A549 (cell line): ENCODE measurements around the gene LHX4. TPM values are rescaled to one million over a fixed set of nuclear protein-coding genes. Genes with fewer than 3 reads are reported as not detected.
"Not testable (repeated sequence)": the region's sequence is repeated elsewhere in the genome, so short reads cannot be mapped to it uniquely, and the experiment has no call there.

Source experiments
- ATAC-seq, 2 experiments: fragments of 200-7000 bp in 1 of 2; fragments of >200 bp in 1 of 2; cut with Nextera tagmentation in 1 of 2; cut with Tn5 transposase in 1 of 2; 3 replicates each; pipeline versions ENCODE4 v1.8.0 to v1.9.1; 2018 to 2020; ENCODE audit warnings: mild to moderate bottlenecking in 1 of 2, moderate library complexity in 1 of 2
- CTCF ChIA-PET: fragments of 300-600 bp; sonication (Branson Sonifier 250); formaldehyde crosslinking; extraction: SDS; loops from one replicate; lab custom pipeline; 2021; ENCODE audit warnings: antibody characterized with exemption, inconsistent platforms; lab: Yijun Ruan, JAX
- POLR2A ChIA-PET: fragments of 350-600 bp; formaldehyde crosslinking; extraction: SDS; loops from one replicate; lab custom pipeline; 2021; ENCODE audit warnings: antibody characterized with exemption, inconsistent platforms; lab: Yijun Ruan, JAX
- DNase-seq, 2 experiments: peaks; one replicate each; pipeline versions ENCODE4 v3.0.0 to v3.0.0-alpha.2; 2011 to 2016; ENCODE audit warnings: low read depth in 1 of 2, low spot score in 1 of 2
- FAIRE-seq: peaks from 2 replicates; lab custom pipeline; 2011; peaks lifted over from hg19 to GRCh38; lab: Jason Lieb, UNC
- H3K27ac ChIP-seq, 2 experiments: fragments of >200 bp; sonication (Bioruptor Twin); formaldehyde crosslinking; 3 replicates each; pipeline ENCODE4 v1.5.1; 2016 to 2017
- H3K4me1 ChIP-seq: fragments of >200 bp; sonication (Bioruptor Twin); formaldehyde crosslinking; 3 replicates; pipeline ENCODE4 v1.6.1; 2016
- H3K4me2 ChIP-seq: fragments of >200 bp; sonication (Bioruptor Twin); formaldehyde crosslinking; 3 replicates; pipeline ENCODE4 v1.6.1; 2016
- H3K4me3 ChIP-seq: fragments of >200 bp; sonication (Bioruptor Twin); formaldehyde crosslinking; 3 replicates; pipeline ENCODE4 v1.5.1; 2016
- H3K9me3 ChIP-seq: fragments of >200 bp; sonication (Bioruptor Twin); formaldehyde crosslinking; 3 replicates; pipeline ENCODE4 v1.6.1; 2016
- ESRRA ChIP-seq: fragments of 150-350 bp; IDR thresholded peaks from 2 replicates; pipeline ENCODE4 v1.6.1; 2014; ENCODE audit warnings: mild to moderate bottlenecking, low read length, borderline replicate concordance
- FOXS1 ChIP-seq: fragments of 250-450 bp; sonication (Bioruptor Pico); IDR thresholded peaks from 2 replicates; pipeline ENCODE4 v1.5.0; 2020; ENCODE audit warnings: mild to moderate bottlenecking, moderate library complexity
- GATA3 ChIP-seq: IDR thresholded peaks from 2 replicates; pipeline ENCODE4 v1.6.1; 2012; ENCODE audit warnings: borderline replicate concordance
- HEYL ChIP-seq: fragments of 250-450 bp; sonication (Bioruptor Pico); IDR thresholded peaks from 2 replicates; pipeline ENCODE4 v1.8.0; 2021; ENCODE audit warnings: mild to moderate bottlenecking, moderate library complexity
- HOXB5 ChIP-seq: fragments of 250-450 bp; sonication (Bioruptor Pico); IDR thresholded peaks from 2 replicates; pipeline ENCODE4 v1.5.0; 2020; ENCODE audit warnings: mild to moderate bottlenecking, moderate library complexity
- JUNB ChIP-seq: fragments of >200 bp; sonication (Bioruptor Twin); formaldehyde crosslinking; IDR thresholded peaks from 2 replicates; pipeline ENCODE4 v1.6.1; 2016
- KDM5A ChIP-seq: fragments of 200-600 bp; sonication (generic); IDR thresholded peaks from 2 replicates; pipeline ENCODE4 v1.6.1; 2016; ENCODE audit warnings: antibody characterized with exemption, mild to moderate bottlenecking
- NFE2L2 ChIP-seq: fragments of 150-350 bp; conservative IDR thresholded peaks from 2 replicates; pipeline ENCODE4 v1.6.1; 2014; ENCODE audit warnings: low read length
- RCOR1 ChIP-seq: fragments of 150-350 bp; IDR thresholded peaks from 2 replicates; pipeline ENCODE4 v1.6.1; 2014; ENCODE audit warnings: antibody characterized with exemption, low read length, low read depth
- RNF2 ChIP-seq: fragments of 200-600 bp; sonication (generic); IDR thresholded peaks from 2 replicates; pipeline ENCODE4 v1.6.1; 2016; ENCODE audit warnings: low read depth, mild to moderate bottlenecking, antibody characterized with exemption, moderate library complexity, borderline replicate concordance
- SMC3 ChIP-seq: fragments of >200 bp; sonication (Bioruptor Twin); formaldehyde crosslinking; IDR thresholded peaks from 3 replicates; pipeline ENCODE4 v1.6.1; 2018; ENCODE audit warnings: inconsistent platforms
- SREBF2 ChIP-seq: fragments of 450-650 bp; IDR thresholded peaks from 2 replicates; pipeline ENCODE4 v1.6.1; 2014; ENCODE audit warnings: mild to moderate bottlenecking, moderate library complexity
- TFCP2L1 ChIP-seq: fragments of 250-450 bp; sonication (Bioruptor Pico); IDR thresholded peaks from 2 replicates; pipeline ENCODE4 v1.5.0; 2021; ENCODE audit warnings: mild to moderate bottlenecking
- TP53 ChIP-seq: fragments of 250-450 bp; sonication (Bioruptor Pico); IDR thresholded peaks from 2 replicates; pipeline ENCODE4 v1.5.0; 2021; ENCODE audit warnings: mild to moderate bottlenecking, moderate library complexity
- ZC3H11A ChIP-seq: fragments of 450-650 bp; IDR thresholded peaks from 2 replicates; pipeline ENCODE4 v1.6.1; 2014; ENCODE audit warnings: antibody characterized with exemption, mild to moderate bottlenecking
- ZNF302 ChIP-seq: fragments of 250-450 bp; sonication (Bioruptor Pico); IDR thresholded peaks from 2 replicates; pipeline ENCODE4 v1.9.0; 2021; ENCODE audit warnings: inconsistent platforms, mild to moderate bottlenecking, moderate library complexity
- WGBS: methylation state at CpG from one replicate; pipeline ENCODE4 v1.1.6; 2017; ENCODE audit errors: missing lambda C conversion rate; 5-methylcytosine and 5-hydroxymethylcytosine counted together
- polyA plus RNA-seq, 4 experiments: library from polyadenylated mRNA; depleted of rRNA in 3 of 4; stranded (reverse); fragments of >200 nt; fragmentation: RNase III in 1 of 4; extraction: RNeasy Plus Mini Kit Qiagen cat#74134 plus additional on column Dnase treatment in 1 of 4; gene quantifications; 2 replicates in 3 of 4; 3 replicates in 1 of 4; pipeline ENCODE4 v1.2.3, GENCODE V29; 2011 to 2017
- TF ChIP-seq, protein P1 (sequence below): fragments of >200 bp; sonication (Bioruptor Twin); formaldehyde crosslinking; IDR thresholded peaks from 2 replicates; pipeline ENCODE4 v1.6.1; 2016
- TF ChIP-seq, protein P2 (sequence below): fragments of 200-600 bp; sonication (generic); IDR thresholded peaks from 2 replicates; pipeline ENCODE4 v1.6.1; 2016; ENCODE audit warnings: antibody characterized with exemption, mild to moderate bottlenecking, moderate library complexity
- TF ChIP-seq, protein P3 (sequence below): IDR thresholded peaks from 2 replicates; pipeline ENCODE4 v1.6.1; 2012

LHX4 gene
- polyA plus RNA-seq, 2 of the 4 experiments (the other 2 are of a cell fraction) = 0.62 to 0.80 TPM

DNA sequence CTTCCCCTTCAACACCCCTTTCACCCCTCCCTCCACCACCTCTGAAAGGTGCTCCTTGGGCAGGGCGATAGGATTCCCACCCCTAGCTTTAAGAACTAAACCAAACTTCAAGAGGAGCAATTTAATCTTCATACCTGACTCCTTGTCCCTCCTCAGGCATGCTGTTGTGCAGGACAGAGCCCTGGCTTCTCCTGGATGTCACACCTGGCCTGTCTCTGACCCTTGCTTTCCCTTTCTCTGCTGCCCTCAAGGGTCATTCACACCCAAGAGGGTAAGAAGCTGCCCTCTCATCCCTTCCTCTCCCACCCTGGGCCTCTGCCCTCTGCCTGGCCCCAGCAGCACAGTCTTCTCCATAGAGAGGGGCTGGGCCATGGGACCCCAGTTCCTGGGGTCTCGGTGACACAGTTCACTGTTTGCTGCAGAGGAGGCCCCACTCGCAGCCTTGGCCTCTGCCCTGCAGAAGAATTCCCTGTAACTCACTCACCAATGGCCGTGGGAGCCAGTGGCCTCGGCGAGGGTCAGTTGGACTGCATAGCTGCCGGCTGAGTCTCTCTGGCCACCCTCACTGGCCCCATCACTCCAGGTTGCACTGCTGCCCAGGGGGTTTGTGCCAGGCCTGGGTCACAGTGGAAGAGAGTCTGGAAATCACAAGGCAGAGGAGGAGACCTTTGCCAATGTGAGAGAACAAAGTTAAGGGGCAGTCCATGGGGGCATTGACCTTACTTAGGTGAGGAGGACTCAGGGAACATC, 28.4 kb upstream of the LHX4 start:
- WGBS = 77% methylated on average over 5 of the region's 7 CpGs
- Histone ChIP-seq H3K4me1 (no peaks in the 10 kb centered on the region), H3K4me3 (no peak overlapping the region), H3K4me2 (no peak overlapping the region), H3K9me3 (no peaks in the 10 kb centered on the region), H3K27ac (no peak overlapping the region)
- no peak for DNase-seq
- CTCF ChIA-PET = interaction anchor here (0.7 to 9.2 kb wide), 7 partner anchors 11 to 281 kb away, joined by 3 to 77 read pairs (median 4); no protein-coding TSS in a partner anchor
- ATAC-seq = peak in 1 of 2 experiments; percentile 22; a peak in 2 of 6 replicates
- no peak for FAIRE-seq
- POLR2A ChIA-PET = no interaction called here
- TF ChIP-seq FOXS1 (CRISPR knock-in tag) = no peak

DNA sequence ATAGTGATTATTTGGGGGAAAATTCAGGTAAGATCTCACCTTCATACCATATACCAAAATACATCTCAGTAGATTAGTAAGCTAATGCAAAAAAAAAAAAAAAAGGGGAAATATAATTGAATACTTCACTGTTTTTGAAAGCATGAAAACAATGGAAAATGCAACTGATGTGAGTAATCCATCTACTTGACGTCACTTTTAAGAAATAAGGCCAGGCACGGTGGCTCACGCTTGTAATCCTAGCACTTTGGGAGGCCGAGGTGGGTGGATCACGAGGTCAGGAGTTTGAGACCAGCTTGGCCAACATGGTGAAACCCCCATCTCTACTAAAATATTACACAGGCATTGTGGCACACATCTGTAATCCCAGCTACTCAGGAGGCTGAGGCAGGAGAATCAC, 27.5 kb upstream of the LHX4 start:
- whole genome bisulfite sequencing = 86% methylated on average over 5 of the region's 5 CpGs
- H3K4me1 ChIP-seq, H3K9me3 ChIP-seq, H3K4me3 ChIP-seq, H3K4me2 ChIP-seq, POLR2A ChIA-PET, ATAC-seq, FAIRE-seq, DNase-seq, H3K27ac ChIP-seq: not testable (repeated sequence)
- CTCF ChIA-PET = interaction anchor here (1.4 to 9.2 kb wide), 5 partner anchors 10 to 29 kb away, joined by 3 to 77 read pairs (median 15); no protein-coding TSS in a partner anchor

DNA sequence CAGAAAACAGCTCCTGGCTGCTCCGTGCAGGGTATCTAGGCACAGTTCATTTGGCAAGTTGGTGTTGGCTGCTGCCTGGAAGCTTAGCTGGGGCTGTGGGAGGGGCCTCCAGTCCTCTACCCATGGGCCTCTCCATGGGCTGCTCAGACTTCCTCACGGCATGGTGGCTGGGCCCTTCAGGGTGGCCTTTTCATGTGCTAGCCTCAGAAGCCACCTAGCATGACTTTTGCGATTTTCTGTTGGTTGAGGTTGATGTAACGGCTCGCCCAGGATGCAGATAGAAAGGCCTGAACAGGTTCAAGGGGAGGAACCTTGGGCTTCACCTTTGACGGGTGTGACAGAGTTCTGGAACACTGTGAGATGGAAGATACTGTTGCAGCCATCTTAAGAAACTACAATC, 25.8 kb upstream of the LHX4 start:
- FAIRE-seq (no peak), DNase-seq (no peak), ATAC-seq (no peak)
- no peak overlapping the region for H3K4me3 ChIP-seq
- ChIA-PET POLR2A (no interaction called here), CTCF (interaction anchor here (0.9 to 8.6 kb wide), 5 partner anchors 13 to 32 kb away, joined by 3 to 77 read pairs (median 4); no protein-coding TSS in a partner anchor)
- H3K27ac ChIP-seq = no peak overlapping the region
- TF ChIP-seq HEYL (CRISPR knock-in tag) (no peak), KDM5A (no peak), TP53 (CRISPR knock-in tag) (no peak), TFCP2L1 (CRISPR knock-in tag) (no peak), ZNF302 (CRISPR knock-in tag) (no peak), HOXB5 (no peak), SMC3 (no peak), RCOR1 (no peak), SREBF2 (no peak), ESRRA (no peak), NFE2L2 (no peak), RNF2 (no peak)
- TF ChIP-seq, protein P1, sequence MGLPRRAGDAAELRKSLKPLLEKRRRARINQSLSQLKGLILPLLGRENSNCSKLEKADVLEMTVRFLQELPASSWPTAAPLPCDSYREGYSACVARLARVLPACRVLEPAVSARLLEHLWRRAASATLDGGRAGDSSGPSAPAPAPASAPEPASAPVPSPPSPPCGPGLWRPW = no peak
- TF ChIP-seq, protein P2, sequence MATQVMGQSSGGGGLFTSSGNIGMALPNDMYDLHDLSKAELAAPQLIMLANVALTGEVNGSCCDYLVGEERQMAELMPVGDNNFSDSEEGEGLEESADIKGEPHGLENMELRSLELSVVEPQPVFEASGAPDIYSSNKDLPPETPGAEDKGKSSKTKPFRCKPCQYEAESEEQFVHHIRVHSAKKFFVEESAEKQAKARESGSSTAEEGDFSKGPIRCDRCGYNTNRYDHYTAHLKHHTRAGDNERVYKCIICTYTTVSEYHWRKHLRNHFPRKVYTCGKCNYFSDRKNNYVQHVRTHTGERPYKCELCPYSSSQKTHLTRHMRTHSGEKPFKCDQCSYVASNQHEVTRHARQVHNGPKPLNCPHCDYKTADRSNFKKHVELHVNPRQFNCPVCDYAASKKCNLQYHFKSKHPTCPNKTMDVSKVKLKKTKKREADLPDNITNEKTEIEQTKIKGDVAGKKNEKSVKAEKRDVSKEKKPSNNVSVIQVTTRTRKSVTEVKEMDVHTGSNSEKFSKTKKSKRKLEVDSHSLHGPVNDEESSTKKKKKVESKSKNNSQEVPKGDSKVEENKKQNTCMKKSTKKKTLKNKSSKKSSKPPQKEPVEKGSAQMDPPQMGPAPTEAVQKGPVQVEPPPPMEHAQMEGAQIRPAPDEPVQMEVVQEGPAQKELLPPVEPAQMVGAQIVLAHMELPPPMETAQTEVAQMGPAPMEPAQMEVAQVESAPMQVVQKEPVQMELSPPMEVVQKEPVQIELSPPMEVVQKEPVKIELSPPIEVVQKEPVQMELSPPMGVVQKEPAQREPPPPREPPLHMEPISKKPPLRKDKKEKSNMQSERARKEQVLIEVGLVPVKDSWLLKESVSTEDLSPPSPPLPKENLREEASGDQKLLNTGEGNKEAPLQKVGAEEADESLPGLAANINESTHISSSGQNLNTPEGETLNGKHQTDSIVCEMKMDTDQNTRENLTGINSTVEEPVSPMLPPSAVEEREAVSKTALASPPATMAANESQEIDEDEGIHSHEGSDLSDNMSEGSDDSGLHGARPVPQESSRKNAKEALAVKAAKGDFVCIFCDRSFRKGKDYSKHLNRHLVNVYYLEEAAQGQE = no peak
- WGBS = 90% methylated on average over 6 of the region's 6 CpGs
- H3K9me3 ChIP-seq = no peaks in the 10 kb centered on the region
- H3K4me2 ChIP-seq = no peak overlapping the region
- no peaks in the 10 kb centered on the region for H3K4me1 ChIP-seq

DNA sequence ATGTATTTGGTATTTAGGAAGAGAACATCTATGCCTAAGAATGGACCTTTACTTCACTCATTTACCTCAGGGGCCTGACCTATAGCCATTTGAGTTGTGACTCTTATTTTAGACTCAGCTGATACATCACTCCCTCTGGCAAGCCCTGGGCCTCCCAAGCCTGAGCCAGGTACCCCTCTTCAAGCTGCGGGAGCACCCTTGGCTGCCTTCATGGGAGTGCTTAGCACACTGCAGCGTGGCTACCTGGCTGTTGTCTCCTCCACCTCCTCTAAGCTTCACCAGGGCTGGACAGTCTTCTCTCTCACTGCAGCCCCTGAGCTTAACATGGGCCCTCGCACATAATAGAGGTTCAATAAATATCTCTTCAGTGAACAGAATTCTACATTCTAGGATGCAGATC, 23.5 kb upstream of the LHX4 start:
- ATAC-seq = no peak
- no peak overlapping the region for H3K27ac ChIP-seq
- ChIA-PET POLR2A (no interaction called here), CTCF (interaction anchor here (0.8 to 2.3 kb wide), 4 partner anchors 15 to 47 kb away, joined by 3 to 15 read pairs (median 4); no protein-coding TSS in a partner anchor)
- WGBS = 83% methylated on average over 3 of the region's 3 CpGs
- no peak for TF ChIP-seq TP53 (CRISPR knock-in tag)
- TF ChIP-seq, protein P3, sequence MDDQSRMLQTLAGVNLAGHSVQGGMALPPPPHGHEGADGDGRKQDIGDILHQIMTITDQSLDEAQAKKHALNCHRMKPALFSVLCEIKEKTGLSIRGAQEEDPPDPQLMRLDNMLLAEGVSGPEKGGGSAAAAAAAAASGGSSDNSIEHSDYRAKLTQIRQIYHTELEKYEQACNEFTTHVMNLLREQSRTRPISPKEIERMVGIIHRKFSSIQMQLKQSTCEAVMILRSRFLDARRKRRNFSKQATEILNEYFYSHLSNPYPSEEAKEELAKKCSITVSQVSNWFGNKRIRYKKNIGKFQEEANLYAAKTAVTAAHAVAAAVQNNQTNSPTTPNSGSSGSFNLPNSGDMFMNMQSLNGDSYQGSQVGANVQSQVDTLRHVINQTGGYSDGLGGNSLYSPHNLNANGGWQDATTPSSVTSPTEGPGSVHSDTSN = no peak
- TF ChIP-seq ZC3H11A = no peak
- no peak for TF ChIP-seq GATA3
- no peak for TF ChIP-seq JUNB
- FAIRE-seq = no peak
- no peaks in the 10 kb centered on the region for H3K4me1 ChIP-seq
- H3K4me3 ChIP-seq = no peak overlapping the region
- no peaks in the 10 kb centered on the region for H3K9me3 ChIP-seq
- no peak overlapping the region for H3K4me2 ChIP-seq
- no peak for DNase-seq
